ENCODE data around the gene COL4A4.

The COL4A4 gene

DNA sequence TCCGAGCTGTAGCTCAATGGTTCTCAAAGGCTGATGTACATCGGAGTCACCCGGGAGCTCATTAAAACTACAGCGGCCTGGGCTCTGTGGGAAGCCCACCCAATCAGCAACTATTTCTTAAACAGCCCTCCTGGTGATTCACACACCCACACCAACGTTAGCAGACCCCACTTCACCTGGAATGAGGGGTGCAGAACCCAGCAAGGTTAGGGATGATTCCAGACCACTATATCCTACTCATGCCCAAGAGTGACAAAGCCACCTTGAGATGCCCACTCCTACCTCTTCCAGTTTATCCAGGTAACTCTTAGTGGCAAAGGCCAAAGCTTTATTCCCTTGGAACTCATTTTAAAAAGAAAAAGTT, 178.4 kb downstream of the COL4A4 start:
- TF ChIP-seq POLR2AphosphoS5 (IDR thresholded peaks at IDR 0.05; ENCODE audit: low read depth, low read length): no peak
- TF ChIP-seq SIN3A (IDR thresholded peaks at IDR 0.05; ENCODE audit: borderline replicate concordance, insufficient read depth, low read length): no peak
- TF ChIP-seq FOXP2 (optimal IDR thresholded peaks at IDR 0.05; ENCODE audit: borderline replicate concordance, extremely low read depth, extremely low read length, insufficient read depth): no peak
- no peak for TF ChIP-seq REST (IDR thresholded peaks at IDR 0.05; ENCODE audit: insufficient read depth in 1 of 2, low read depth in 2 of 2, low read length in 2 of 2)
- no peak for TF ChIP-seq TAF1 (IDR thresholded peaks at IDR 0.05; ENCODE audit: borderline replicate concordance, insufficient read depth, low read length)

- TF ChIP-seq TAF1 (IDR thresholded peaks at IDR 0.05; ENCODE audit: borderline replicate concordance, insufficient read depth, low read length): no peak
- TF ChIP-seq POLR2AphosphoS5 (IDR thresholded peaks at IDR 0.05; ENCODE audit: low read depth, low read length): no peak
- no peak for TF ChIP-seq SIN3A (IDR thresholded peaks at IDR 0.05; ENCODE audit: borderline replicate concordance, insufficient read depth, low read length)
- TF ChIP-seq FOXP2 (optimal IDR thresholded peaks at IDR 0.05; ENCODE audit: borderline replicate concordance, extremely low read depth, extremely low read length, insufficient read depth): no peak
- no peak for TF ChIP-seq REST (IDR thresholded peaks at IDR 0.05; ENCODE audit: insufficient read depth in 1 of 2, low read depth in 2 of 2, low read length in 2 of 2)
Measured at GRCh38 chr2:226984750-226985582, 179.0 kb downstream of the COL4A4 start.

GRCh38 chr2:226983895-226984749, 179.9 kb downstream of the COL4A4 start:
- no peak for TF ChIP-seq FOXP2 (optimal IDR thresholded peaks at IDR 0.05; ENCODE audit: borderline replicate concordance, extremely low read depth, extremely low read length, insufficient read depth)
- TF ChIP-seq SIN3A (IDR thresholded peaks at IDR 0.05; ENCODE audit: borderline replicate concordance, insufficient read depth, low read length): no peak
- no peak for TF ChIP-seq REST (IDR thresholded peaks at IDR 0.05; ENCODE audit: insufficient read depth in 1 of 2, low read depth in 2 of 2, low read length in 2 of 2)
- TF ChIP-seq TAF1 (IDR thresholded peaks at IDR 0.05; ENCODE audit: borderline replicate concordance, insufficient read depth, low read length): no peak
- TF ChIP-seq POLR2AphosphoS5 (IDR thresholded peaks at IDR 0.05; ENCODE audit: low read depth, low read length): no peak

- TF ChIP-seq TAF1 (IDR thresholded peaks at IDR 0.05; ENCODE audit: borderline replicate concordance, insufficient read depth, low read length) (no peak), FOXP2 (optimal IDR thresholded peaks at IDR 0.05; ENCODE audit: borderline replicate concordance, extremely low read depth, extremely low read length, insufficient read depth) (no peak), REST (IDR thresholded peaks at IDR 0.05; ENCODE audit: insufficient read depth in 1 of 2, low read depth in 2 of 2, low read length in 2 of 2) (no peak), POLR2AphosphoS5 (IDR thresholded peaks at IDR 0.05; ENCODE audit: low read depth, low read length) (no peak), SIN3A (IDR thresholded peaks at IDR 0.05; ENCODE audit: borderline replicate concordance, insufficient read depth, low read length) (no peak)
Measured at GRCh38 chr2:226981791-226982326, 182.1 kb downstream of the COL4A4 start.
